HepG2 (cell line): ENCODE measurements around the gene SLIT3. TPM values are rescaled to one million over a fixed set of nuclear protein-coding genes. Genes with fewer than 3 reads are reported as not detected.

Experiments
- ATAC-seq: fragments of 200-7000 bp; cut with Tn5 transposase; 3 replicates; pipeline ENCODE4 v1.9.1; 2020; ENCODE audit warnings: mild to moderate bottlenecking, moderate library complexity
- BruUV-seq: library from RNA; stranded (reverse); fragments of 400-500 nt; replicated peaks from 2 replicates; lab custom pipeline; 2021; lab: Mats Ljungman, UMichigan
- CTCF ChIA-PET: fragments of 300-600 bp; formaldehyde crosslinking; extraction: SDS; loops from one replicate; lab custom pipeline; 2021; ENCODE audit warnings: low total read pairs, inconsistent platforms, low intra/inter-chr PET ratio; lab: Yijun Ruan, JAX
- POLR2A ChIA-PET: fragments of 350-600 bp; sonication (Branson Sonifier 250); formaldehyde crosslinking; loops from one replicate; lab custom pipeline; 2020; ENCODE audit warnings: antibody characterized with exemption, inconsistent platforms; lab: Yijun Ruan, JAX
- DNase-seq: peaks from one replicate; pipeline ENCODE4 v3.0.0-alpha.2; 2015; ENCODE audit warnings: low spot score
- FAIRE-seq: peaks from 3 replicates; lab custom pipeline; 2011; peaks lifted over from hg19 to GRCh38; lab: Jason Lieb, UNC
- H2AFZ ChIP-seq: one replicate; pipeline ENCODE4 v1.6.1; 2011; ENCODE audit warnings: low read length, inconsistent platforms
- H3K27ac ChIP-seq: fragments of 300-600 bp; 3 replicates; pipeline ENCODE4 v1.8.0; 2011; ENCODE audit warnings: mixed run types, mild to moderate bottlenecking, mixed read lengths, low read length, inconsistent platforms; ENCODE audit not compliant: insufficient read depth; ENCODE audit errors: extremely low read length
- H3K27me3 ChIP-seq, 2 experiments: fragments of 200-600 bp in 1 of 2; 2 replicates in 1 of 2; 3 replicates in 1 of 2; pipeline versions ENCODE4 v1.6.0 to v1.8.0; 2011; ENCODE audit warnings: low read length in 2 of 2, mild to moderate bottlenecking in 2 of 2, moderate library complexity in 2 of 2, inconsistent platforms in 1 of 2; ENCODE audit not compliant: insufficient read depth in 2 of 2, control insufficient read depth in 1 of 2
- H3K36me3 ChIP-seq, 2 experiments: fragments of 200-600 bp in 1 of 2; replicated peaks in 1 of 2; 2 replicates in 1 of 2; 3 replicates in 1 of 2; pipeline versions ENCODE4 v1.5.1 to v1.8.0; 2011; ENCODE audit warnings: low read length in 2 of 2, inconsistent platforms in 1 of 2; ENCODE audit not compliant: insufficient read depth in 2 of 2, control insufficient read depth in 1 of 2
- H3K4me1 ChIP-seq: 2 replicates; pipeline ENCODE4 v1.5.1; 2012; ENCODE audit warnings: low read length, inconsistent platforms; ENCODE audit not compliant: insufficient read depth
- H3K4me2 ChIP-seq: 2 replicates; pipeline ENCODE4 v1.6.0; 2011; ENCODE audit warnings: low read depth, low read length, inconsistent platforms
- H3K4me3 ChIP-seq, 3 experiments: fragments of 200-600 bp in 1 of 3; sonication (generic), shearing (Covaris generic) in 1 of 3; replicated peaks in 1 of 3; 2 replicates each; pipeline ENCODE4 v1.5.1; 2011 to 2016; ENCODE audit warnings: low read length in 3 of 3, inconsistent platforms in 2 of 3, low read depth in 2 of 3, mild to moderate bottlenecking in 2 of 3, control low read depth in 1 of 3, mixed read lengths in 1 of 3; ENCODE audit not compliant: insufficient read depth in 1 of 3
- H3K79me2 ChIP-seq: one replicate; pipeline ENCODE4 v1.6.1; 2011; ENCODE audit warnings: low read length, inconsistent platforms; ENCODE audit not compliant: insufficient read depth
- H3K9ac ChIP-seq: 2 replicates; pipeline ENCODE4 v1.6.0; 2011; ENCODE audit warnings: mild to moderate bottlenecking, low read depth, low read length, inconsistent platforms; ENCODE audit not compliant: insufficient read depth
- H3K9me3 ChIP-seq: 2 replicates; pipeline ENCODE4 v1.5.1; 2012; ENCODE audit warnings: mild to moderate bottlenecking, low read length
- H4K20me1 ChIP-seq: 2 replicates; pipeline ENCODE4 v1.6.0; 2011; ENCODE audit warnings: inconsistent platforms, mild to moderate bottlenecking, low read length, moderate library complexity; ENCODE audit not compliant: insufficient read depth
- CENPT ChIP-seq: sonication (generic); formaldehyde crosslinking; IDR thresholded peaks from 2 replicates; pipeline ENCODE4 v1.8.0; 2022; ENCODE audit warnings: low read depth, mild to moderate bottlenecking, moderate library complexity, missing genetic modification reagents
- CTCF ChIP-seq: sonication (generic); formaldehyde crosslinking; IDR thresholded peaks from 2 replicates; pipeline ENCODE4 v1.5.0; 2020; ENCODE audit warnings: mild to moderate bottlenecking, missing genetic modification reagents, moderate library complexity
- HNRNPK ChIP-seq: fragments of 200-400 bp; formaldehyde crosslinking; IDR thresholded peaks from 2 replicates; pipeline ENCODE4 v1.6.1; 2018; ENCODE audit warnings: low read length, low read depth, moderate library complexity, mild to moderate bottlenecking; ENCODE audit not compliant: poor library complexity, severe bottlenecking
- STAG1 ChIP-seq: sonication (generic); formaldehyde crosslinking; IDR thresholded peaks from 2 replicates; pipeline ENCODE4 v1.4.0; 2020; ENCODE audit warnings: missing genetic modification reagents
- TAF15 ChIP-seq: fragments of 200-400 bp; formaldehyde crosslinking; IDR thresholded peaks from one replicate; pipeline ENCODE4 v1.6.1; 2018; ENCODE audit warnings: mild to moderate bottlenecking, low read depth, low read length; ENCODE audit not compliant: poor library complexity, severe bottlenecking
- ZFP1 ChIP-seq: IDR thresholded peaks from 2 replicates; pipeline ENCODE4 v1.6.1; 2016
- ZNF121 ChIP-seq: sonication (generic); formaldehyde crosslinking; IDR thresholded peaks from 2 replicates; pipeline ENCODE4 v1.5.0; 2020; ENCODE audit warnings: mild to moderate bottlenecking, missing genetic modification reagents
- WGBS: methylation state at CpG from one replicate; pipeline ENCODE4 v1.1.6; 2017; ENCODE audit warnings: low lambda C conversion rate; 5-methylcytosine and 5-hydroxymethylcytosine counted together
- in situ Hi-C: cut with HindIII; loops from 2 replicates; pipeline ENCODE4 v1.10.0; 2017; ENCODE audit warnings: low pct_unique_long_range_greater_than_20kb; ENCODE audit not compliant: extremely low pct_ligation_motif_present
- intact Hi-C: fragments of 100-400 bp; cut with micrococcal nuclease; formaldehyde crosslinking; loops from one replicate; pipeline ENCODE4 v1.10.0; 2022; ENCODE audit not compliant: unreplicated experiment
- polyA plus RNA-seq, 8 experiments: library from polyadenylated mRNA; depleted of rRNA in 3 of 8; stranded (reverse) in 7 of 8; unstranded in 1 of 8; fragments of >200 nt; fragmentation: Illumina TruSeq in 4 of 8; extraction: Trizol in 4 of 8; gene quantifications; 2 replicates each; pipeline versions ENCODE4 v1.2.1 to v1.2.3, GENCODE V29; 2011 to 2016; ENCODE audit warnings: low read depth in 4 of 8, missing spikeins in 1 of 8, mixed read lengths in 1 of 8; ENCODE audit not compliant: insufficient read depth in 1 of 8
- total RNA-seq, 5 experiments: library from RNA; depleted of rRNA; stranded (reverse); fragments of >200 nt; fragmentation: Illumina TruSeq; extraction: Trizol; gene quantifications; 2 replicates each; pipeline ENCODE4 v1.2.3, GENCODE V29; 2016; ENCODE audit warnings: low read depth in 1 of 5
- TF ChIP-seq, protein P1 (sequence below): sonication (generic); formaldehyde crosslinking; IDR thresholded peaks from 2 replicates; pipeline ENCODE4 v1.9.0; 2021; ENCODE audit warnings: missing genetic modification reagents, borderline replicate concordance

The SLIT3 gene
- total and polyA plus RNA-seq, 2 of the 13 experiments (the other 11 are each of a cell fraction or from before 2014, with no cell fraction given), result not detected

DNA sequence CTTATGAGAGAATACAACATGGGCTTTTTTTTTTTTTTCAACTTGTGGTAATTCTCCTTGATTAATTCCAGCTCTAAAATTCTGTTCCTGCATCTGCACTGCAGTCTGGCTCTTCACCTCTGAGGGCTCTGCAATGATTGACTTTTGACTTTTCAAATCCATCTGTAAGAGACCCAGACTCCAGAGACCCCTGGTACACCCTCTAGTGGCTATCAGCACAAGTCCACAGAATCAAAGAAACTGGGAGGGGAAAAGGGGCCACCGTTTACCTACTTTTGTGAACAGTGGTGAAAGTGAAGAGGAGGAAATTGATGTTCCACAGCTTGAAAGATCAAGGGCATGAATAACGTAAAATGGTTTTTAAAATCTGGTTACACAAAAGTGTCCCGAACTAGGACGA is 151.6 kb downstream of the SLIT3 start:
- H3K27ac ChIP-seq, result no peak overlapping the region
- ChIA-PET POLR2A (no interaction called here), CTCF (interaction anchor here (0.7 to 0.8 kb wide), 2 partner anchors 202 to 474 kb away, joined by 3 read pairs; no protein-coding TSS in a partner anchor)
- no peak overlapping the region for H3K4me3 ChIP-seq
- no peak overlapping the region for H3K4me2 ChIP-seq
- in situ Hi-C loops, result no loop called here
- FAIRE-seq (no peak), DNase-seq (peak; percentile 16), ATAC-seq (peak; percentile 63; the same call in 2 of the 3 replicates)
- no peaks in the 10 kb centered on the region for H3K4me1 ChIP-seq
- intact Hi-C loops, result loop anchor here (1.0 to 5.0 kb wide), 2 partner anchors 162 to 442 kb away; no protein-coding TSS in a partner anchor
- TF ChIP-seq ZFP1 (CRISPR knock-in tag), result no peak
- peak; percentile 35 for TF ChIP-seq CTCF
- peak; percentile 21; the same call in 1 of the 2 replicates for TF ChIP-seq STAG1 (CRISPR knock-in tag)
- H2AFZ ChIP-seq, result no peak overlapping the region
- BruUV-seq, result no TSS peak
- no peaks in the 10 kb centered on the region for H3K36me3 ChIP-seq
- no peaks in the 10 kb centered on the region for H4K20me1 ChIP-seq
- peaks cover 1 to 9% of the 10 kb centered on the region in 2 experiments; a peak in 2 of 5 replicates for H3K27me3 ChIP-seq
- 5% methylated on average over 4 of the region's 4 CpGs for WGBS
- no peak overlapping the region for H3K9ac ChIP-seq
- no peaks in the 10 kb centered on the region for H3K9me3 ChIP-seq
- H3K79me2 ChIP-seq, result no peaks in the 10 kb centered on the region

DNA sequence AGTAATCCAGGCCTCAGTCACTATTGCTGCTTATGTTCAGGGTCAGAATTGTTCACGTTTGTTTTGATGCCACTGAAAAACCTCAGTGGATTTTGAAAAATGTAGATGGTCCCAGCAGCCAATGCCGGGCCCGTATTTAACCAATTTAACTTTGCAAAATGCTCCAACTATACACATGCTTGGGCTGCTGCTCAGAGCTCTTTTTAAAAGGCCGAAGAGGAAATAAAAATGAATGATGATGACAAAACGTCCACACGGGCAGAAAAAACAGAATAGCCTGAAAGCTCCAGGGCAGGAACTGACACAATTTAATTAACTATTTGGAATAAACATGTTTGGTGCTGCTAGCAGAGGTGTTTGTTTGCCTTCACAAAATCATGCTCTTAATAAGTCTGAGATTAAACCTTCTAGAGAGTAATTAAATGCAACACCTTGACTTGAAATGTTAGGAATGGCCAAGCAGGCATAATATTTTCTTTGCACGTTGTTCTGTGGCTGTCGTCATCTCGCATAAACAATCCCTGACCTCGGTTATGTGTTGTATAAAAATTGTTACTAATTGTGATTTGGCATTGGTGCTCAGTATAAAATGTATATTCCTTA is 152.7 kb downstream of the SLIT3 start:
- DNase-seq (no peak), ATAC-seq (no peak), FAIRE-seq (no peak)
- no peaks in the 10 kb centered on the region for H3K36me3 ChIP-seq
- no peak overlapping the region for H3K9ac ChIP-seq
- H2AFZ ChIP-seq, result no peak overlapping the region
- WGBS, result 28% methylated on average over 10 of the region's 10 CpGs
- TF ChIP-seq TAF15, result no peak
- TF ChIP-seq CENPT (CRISPR knock-in tag), result no peak
- TF ChIP-seq, protein P1, sequence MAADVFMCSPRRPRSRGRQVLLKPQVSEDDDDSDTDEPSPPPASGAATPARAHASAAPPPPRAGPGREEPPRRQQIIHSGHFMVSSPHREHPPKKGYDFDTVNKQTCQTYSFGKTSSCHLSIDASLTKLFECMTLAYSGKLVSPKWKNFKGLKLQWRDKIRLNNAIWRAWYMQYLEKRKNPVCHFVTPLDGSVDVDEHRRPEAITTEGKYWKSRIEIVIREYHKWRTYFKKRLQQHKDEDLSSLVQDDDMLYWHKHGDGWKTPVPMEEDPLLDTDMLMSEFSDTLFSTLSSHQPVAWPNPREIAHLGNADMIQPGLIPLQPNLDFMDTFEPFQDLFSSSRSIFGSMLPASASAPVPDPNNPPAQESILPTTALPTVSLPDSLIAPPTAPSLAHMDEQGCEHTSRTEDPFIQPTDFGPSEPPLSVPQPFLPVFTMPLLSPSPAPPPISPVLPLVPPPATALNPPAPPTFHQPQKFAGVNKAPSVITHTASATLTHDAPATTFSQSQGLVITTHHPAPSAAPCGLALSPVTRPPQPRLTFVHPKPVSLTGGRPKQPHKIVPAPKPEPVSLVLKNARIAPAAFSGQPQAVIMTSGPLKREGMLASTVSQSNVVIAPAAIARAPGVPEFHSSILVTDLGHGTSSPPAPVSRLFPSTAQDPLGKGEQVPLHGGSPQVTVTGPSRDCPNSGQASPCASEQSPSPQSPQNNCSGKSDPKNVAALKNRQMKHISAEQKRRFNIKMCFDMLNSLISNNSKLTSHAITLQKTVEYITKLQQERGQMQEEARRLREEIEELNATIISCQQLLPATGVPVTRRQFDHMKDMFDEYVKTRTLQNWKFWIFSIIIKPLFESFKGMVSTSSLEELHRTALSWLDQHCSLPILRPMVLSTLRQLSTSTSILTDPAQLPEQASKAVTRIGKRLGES (CRISPR knock-in tag), result no peak
- TF ChIP-seq HNRNPK, result no peak
- TF ChIP-seq ZNF121 (CRISPR knock-in tag), result no peak
- no peak overlapping the region for H3K27ac ChIP-seq
- ChIA-PET CTCF (interaction anchor here (0.8 kb wide), 1 partner anchor 201 kb away, joined by 3 read pairs; no protein-coding TSS in a partner anchor), POLR2A (no interaction called here)
- H4K20me1 ChIP-seq, result no peaks in the 10 kb centered on the region
- intact Hi-C loops, result loop anchor here (5.0 kb wide), 1 partner anchor 441 kb away; no protein-coding TSS in a partner anchor
- H3K4me2 ChIP-seq, result no peak overlapping the region
- no TSS peak for BruUV-seq
- H3K27me3 ChIP-seq, result peaks cover 1 to 9% of the 10 kb centered on the region in 2 experiments; a peak in 2 of 5 replicates
- no peaks in the 10 kb centered on the region for H3K4me1 ChIP-seq
- H3K79me2 ChIP-seq, result no peaks in the 10 kb centered on the region
- in situ Hi-C loops, result no loop called here
- H3K9me3 ChIP-seq, result no peaks in the 10 kb centered on the region
- no peak overlapping the region for H3K4me3 ChIP-seq
